Thyroid gland (tissue), 4 donors: ENCODE measurements around the gene GALNT2. TPM values are rescaled to one million over a fixed set of nuclear protein-coding genes. Genes with fewer than 3 reads are reported as not detected.

Experiments
- DNase-seq, 2 donors: peaks; one replicate each; pipeline ENCODE4 v3.0.0-alpha.2; 2019
- H3K27ac ChIP-seq, 3 donors: fragments of 200-600 bp; sonication (generic); 1 replicate in 2 of 3; 2 replicates in 1 of 3; pipeline ENCODE4 v1.5.1; 2016 to 2019; ENCODE audit warnings: mild to moderate bottlenecking in 1 of 3, moderate library complexity in 1 of 3
- H3K27me3 ChIP-seq: fragments of 200-600 bp; sonication (generic); one replicate; pipeline ENCODE4 v1.5.1; 2019
- H3K36me3 ChIP-seq, 2 donors: fragments of 200-600 bp; sonication (generic); one replicate each; pipeline ENCODE4 v1.5.1; 2016 to 2019
- H3K4me1 ChIP-seq, 2 donors: fragments of 200-600 bp; sonication (generic); one replicate each; pipeline ENCODE4 v1.5.1; 2017 to 2019
- H3K4me3 ChIP-seq, 3 donors: fragments of 200-600 bp; sonication (generic); replicated peaks in 1 of 3; 1 replicate in 2 of 3; 2 replicates in 1 of 3; pipeline ENCODE4 v1.5.1; 2016; ENCODE audit warnings: mild to moderate bottlenecking in 1 of 3
- H3K9me3 ChIP-seq: fragments of 200-600 bp; sonication (generic); one replicate; pipeline ENCODE4 v1.5.1; 2017
- CTCF ChIP-seq, 6 experiments: fragments of 200-600 bp in 3 of 6; fragments of 450-650 bp in 3 of 6; sonication (generic) in 3 of 6; IDR thresholded peaks; one replicate each; pipeline ENCODE4 v1.5.1; 2016 to 2019; ENCODE audit warnings: antibody characterized with exemption in 6 of 6, mild to moderate bottlenecking in 2 of 6, inconsistent platforms in 1 of 6, moderate library complexity in 1 of 6
- POLR2A ChIP-seq, 2 donors: fragments of 450-650 bp; IDR thresholded peaks; one replicate each; pipeline ENCODE4 v1.6.1; 2017; ENCODE audit warnings: antibody characterized with exemption in 2 of 2, mild to moderate bottlenecking in 2 of 2, moderate library complexity in 1 of 2
- whole genome bisulfite sequencing, 2 donors: methylation state at CpG; one replicate each; pipeline ENCODE4 v1.1.5; 2017; 5-methylcytosine and 5-hydroxymethylcytosine counted together
- intact Hi-C: fragments of 100-400 bp; cut with DNase I; formaldehyde crosslinking; loops from one replicate; pipeline ENCODE4 v1.15.1; 2023
- total RNA-seq, 4 donors: library from RNA; depleted of rRNA; stranded (reverse); fragments of >200 nt; gene quantifications; one replicate each; pipeline ENCODE4 v1.2.3, GENCODE V29; 2016

Gene GALNT2
- total RNA-seq, 4 donors from 2014 or later, result 26.2 to 48.9 (median 42.3) TPM

- 67 to 83% methylated on average over 7 of the region's 7 CpGs for WGBS, 2 donors
- DNase-seq, result no peak
- Histone ChIP-seq H3K36me3 (no peaks in the 10 kb centered on the region), H3K9me3 (no peaks in the 10 kb centered on the region), H3K4me3 (no peak overlapping the region), H3K4me1 (peaks cover 11 to 22% of the 10 kb centered on the region in 2 donors), H3K27me3 (no peaks in the 10 kb centered on the region), H3K27ac (no peak overlapping the region)
- TF ChIP-seq CTCF (IDR thresholded peaks at IDR 0.05), result no peak
- TF ChIP-seq POLR2A (IDR thresholded peaks at IDR 0.05), result no peak
- intact Hi-C loops, result no loop called here
Observed at GRCh38 chr1:230230273-230230672, 163.2 kb downstream of the GALNT2 start.

GRCh38 chr1:230230948-230231773 lies 164.1 kb downstream of the GALNT2 start:
- Histone ChIP-seq H3K4me1 (peaks cover 11 to 22% of the 10 kb centered on the region in 2 donors), H3K36me3 (no peaks in the 10 kb centered on the region), H3K27ac (peak overlapping the region in 2 of 3 donors; percentile 51 to 68), H3K9me3 (no peaks in the 10 kb centered on the region), H3K4me3 (no peak overlapping the region), H3K27me3 (no peaks in the 10 kb centered on the region)
- intact Hi-C loops, result no loop called here
- DNase-seq, result no peak
- WGBS, 2 donors, result 57 to 61% methylated on average over 8 of the region's 8 CpGs
- TF ChIP-seq POLR2A (IDR thresholded peaks at IDR 0.05) (no peak), CTCF (IDR thresholded peaks at IDR 0.05) (no peak)

GRCh38 chr1:230231774-230232145 lies 164.7 kb downstream of the GALNT2 start:
- intact Hi-C loops, result no loop called here
- DNase-seq, result peak; percentile 90 to 92
- WGBS, 2 donors, result 22 to 29% methylated on average over 7 of the region's 7 CpGs

GRCh38 chr1:230232371-230232771 lies 165.3 kb downstream of the GALNT2 start:
- peaks cover 11 to 22% of the 10 kb centered on the region in 2 donors for H3K4me1 ChIP-seq
- no peak overlapping the region for H3K4me3 ChIP-seq
- 63 to 67% methylated on average over 10 of the region's 10 CpGs for WGBS, 2 donors
- no peak for TF ChIP-seq CTCF (IDR thresholded peaks at IDR 0.05)
- no peak for TF ChIP-seq POLR2A (IDR thresholded peaks at IDR 0.05)
- H3K27me3 ChIP-seq, result no peaks in the 10 kb centered on the region
- DNase-seq, result no peak
- H3K9me3 ChIP-seq, result no peaks in the 10 kb centered on the region
- intact Hi-C loops, result no loop called here
- H3K27ac ChIP-seq, result peak overlapping the region in 2 of 3 donors; percentile 51 to 68
- no peaks in the 10 kb centered on the region for H3K36me3 ChIP-seq

More at GRCh38 chr1:230231774-230232145, 164.7 kb downstream of the GALNT2 start:
- H3K4me3 ChIP-seq, result no peak overlapping the region
- H3K9me3 ChIP-seq, result no peaks in the 10 kb centered on the region
- no peaks in the 10 kb centered on the region for H3K27me3 ChIP-seq
- H3K27ac ChIP-seq, result peak overlapping the region; percentile 51 to 68 (median 67)
- no peaks in the 10 kb centered on the region for H3K36me3 ChIP-seq
- H3K4me1 ChIP-seq, result peaks cover 11 to 22% of the 10 kb centered on the region in 2 donors
- TF ChIP-seq CTCF (IDR thresholded peaks at IDR 0.05), result no peak
- peak in 1 of 2 donors; percentile 44 for TF ChIP-seq POLR2A (IDR thresholded peaks at IDR 0.05)

GRCh38 chr1:230233786-230234185 lies 166.7 kb downstream of the GALNT2 start:
- Histone ChIP-seq H3K4me3 (no peak overlapping the region), H3K27ac (no peak overlapping the region), H3K27me3 (no peaks in the 10 kb centered on the region), H3K4me1 (peaks cover 11 to 22% of the 10 kb centered on the region in 2 donors), H3K9me3 (no peaks in the 10 kb centered on the region), H3K36me3 (peaks cover 0 to 3% of the 10 kb centered on the region in 2 donors)
- TF ChIP-seq POLR2A (IDR thresholded peaks at IDR 0.05), result no peak
- no peak for TF ChIP-seq CTCF (IDR thresholded peaks at IDR 0.05)
- intact Hi-C loops, result no loop called here
- no peak for DNase-seq
- 95 to 96% methylated on average over 4 of the region's 4 CpGs for WGBS, 2 donors
